ENCODE measurements around the gene RXFP1.

DNA sequence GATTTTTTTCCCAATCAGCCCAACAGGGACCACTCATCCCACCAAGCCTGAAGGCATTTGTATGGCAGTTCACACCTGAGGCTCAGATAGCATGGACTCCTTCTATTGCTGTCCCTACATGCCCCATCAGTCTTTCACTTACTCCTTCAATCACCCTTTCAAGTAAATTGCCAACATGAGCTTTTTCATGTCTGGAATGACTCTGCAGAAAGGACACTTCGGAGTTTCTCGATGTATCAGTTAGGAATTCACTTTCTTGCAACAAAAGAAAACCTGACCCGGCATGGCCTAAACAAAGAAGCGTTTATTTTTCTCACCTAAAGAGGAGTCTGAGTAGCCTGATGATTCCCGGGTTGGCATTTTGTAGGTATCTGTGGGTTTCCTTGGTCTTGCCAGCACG is 38.6 kb downstream of the RXFP1 start:
- TF ChIP-seq, protein P1, sequence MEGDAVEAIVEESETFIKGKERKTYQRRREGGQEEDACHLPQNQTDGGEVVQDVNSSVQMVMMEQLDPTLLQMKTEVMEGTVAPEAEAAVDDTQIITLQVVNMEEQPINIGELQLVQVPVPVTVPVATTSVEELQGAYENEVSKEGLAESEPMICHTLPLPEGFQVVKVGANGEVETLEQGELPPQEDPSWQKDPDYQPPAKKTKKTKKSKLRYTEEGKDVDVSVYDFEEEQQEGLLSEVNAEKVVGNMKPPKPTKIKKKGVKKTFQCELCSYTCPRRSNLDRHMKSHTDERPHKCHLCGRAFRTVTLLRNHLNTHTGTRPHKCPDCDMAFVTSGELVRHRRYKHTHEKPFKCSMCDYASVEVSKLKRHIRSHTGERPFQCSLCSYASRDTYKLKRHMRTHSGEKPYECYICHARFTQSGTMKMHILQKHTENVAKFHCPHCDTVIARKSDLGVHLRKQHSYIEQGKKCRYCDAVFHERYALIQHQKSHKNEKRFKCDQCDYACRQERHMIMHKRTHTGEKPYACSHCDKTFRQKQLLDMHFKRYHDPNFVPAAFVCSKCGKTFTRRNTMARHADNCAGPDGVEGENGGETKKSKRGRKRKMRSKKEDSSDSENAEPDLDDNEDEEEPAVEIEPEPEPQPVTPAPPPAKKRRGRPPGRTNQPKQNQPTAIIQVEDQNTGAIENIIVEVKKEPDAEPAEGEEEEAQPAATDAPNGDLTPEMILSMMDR (IDR thresholded peaks at IDR 0.05), result no peak
- no peak for TF ChIP-seq EP300 (IDR thresholded peaks at IDR 0.05)
- no peak for TF ChIP-seq POLR2AphosphoS5 (IDR thresholded peaks at IDR 0.05)

Data from stomach (tissue), 4 donors.